Activated naive CD8-positive, alpha-beta T cell treated with anti-CD3 and anti-CD28 coated beads, Interleukin-2, amount 50 U/mL, for 24 hours (primary cell): ENCODE data around the gene LCMT2.

ENCODE experiments used
- ATAC-seq: fragments of 150-1000 bp; cut with Tn5 transposase; one replicate; pipeline ENCODE4 v1.10.0; 2021
- DNase-seq: peaks from one replicate; pipeline ENCODE4 v3.0.0; 2021
- H3K27ac Mint-ChIP-seq: one replicate; pipeline ENCODE4 v1.8.0; 2021; ENCODE audit warnings: mild to moderate bottlenecking, mixed read lengths
- H3K27me3 Mint-ChIP-seq: one replicate; pipeline ENCODE4 v1.8.0; 2021; ENCODE audit warnings: mixed read lengths
- H3K36me3 Mint-ChIP-seq: one replicate; pipeline ENCODE4 v1.8.0; 2021; ENCODE audit warnings: low read depth, mixed read lengths
- H3K4me1 Mint-ChIP-seq: one replicate; pipeline ENCODE4 v1.8.0; 2021; ENCODE audit warnings: mixed read lengths
- H3K4me3 Mint-ChIP-seq: one replicate; pipeline ENCODE4 v1.8.0; 2021; ENCODE audit warnings: mild to moderate bottlenecking, moderate library complexity, mixed read lengths
- H3K9me3 Mint-ChIP-seq: one replicate; pipeline ENCODE4 v1.8.0; 2021; ENCODE audit warnings: mixed read lengths

LCMT2 gene

DNA sequence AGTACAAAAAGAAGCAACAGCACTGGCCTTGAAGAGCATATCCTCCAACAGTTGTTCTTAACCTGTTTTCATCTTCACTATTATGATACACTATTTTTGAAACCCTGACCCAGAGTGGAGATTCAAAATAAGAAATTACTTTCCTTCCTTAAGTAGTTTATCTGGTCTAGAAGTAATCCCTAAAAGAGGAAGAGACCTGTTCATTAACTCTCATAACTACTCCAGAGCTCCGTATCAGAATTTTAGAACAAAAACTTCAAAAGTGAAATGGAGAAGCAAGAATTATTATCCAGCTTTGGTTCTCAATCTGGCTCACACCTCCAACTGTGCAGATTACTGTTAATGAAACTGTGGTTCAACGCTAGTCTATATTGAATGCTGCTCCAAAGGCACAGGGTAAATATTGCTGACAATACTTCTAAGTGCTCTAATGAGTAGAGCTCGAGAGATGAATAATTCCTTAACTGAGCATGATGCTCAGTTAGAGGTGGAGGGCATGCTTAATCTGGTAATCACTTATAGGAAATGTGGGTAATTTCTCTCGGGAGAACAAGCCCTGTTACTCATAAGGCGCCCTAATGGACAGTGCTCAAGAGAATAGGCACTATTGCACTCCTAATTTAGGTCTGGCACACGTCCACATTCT is 5.2 kb downstream of the LCMT2 start:
- H3K36me3 Mint-ChIP-seq, result peaks cover 24% of the 10 kb centered on the region
- ATAC-seq (no peak), DNase-seq (no peak)
- peaks cover 20% of the 10 kb centered on the region for H3K4me1 Mint-ChIP-seq
- no peaks in the 10 kb centered on the region for H3K9me3 Mint-ChIP-seq
- H3K27ac Mint-ChIP-seq, result no peak overlapping the region
- H3K4me3 Mint-ChIP-seq, result no peak overlapping the region
- H3K27me3 Mint-ChIP-seq, result no peaks in the 10 kb centered on the region

DNA sequence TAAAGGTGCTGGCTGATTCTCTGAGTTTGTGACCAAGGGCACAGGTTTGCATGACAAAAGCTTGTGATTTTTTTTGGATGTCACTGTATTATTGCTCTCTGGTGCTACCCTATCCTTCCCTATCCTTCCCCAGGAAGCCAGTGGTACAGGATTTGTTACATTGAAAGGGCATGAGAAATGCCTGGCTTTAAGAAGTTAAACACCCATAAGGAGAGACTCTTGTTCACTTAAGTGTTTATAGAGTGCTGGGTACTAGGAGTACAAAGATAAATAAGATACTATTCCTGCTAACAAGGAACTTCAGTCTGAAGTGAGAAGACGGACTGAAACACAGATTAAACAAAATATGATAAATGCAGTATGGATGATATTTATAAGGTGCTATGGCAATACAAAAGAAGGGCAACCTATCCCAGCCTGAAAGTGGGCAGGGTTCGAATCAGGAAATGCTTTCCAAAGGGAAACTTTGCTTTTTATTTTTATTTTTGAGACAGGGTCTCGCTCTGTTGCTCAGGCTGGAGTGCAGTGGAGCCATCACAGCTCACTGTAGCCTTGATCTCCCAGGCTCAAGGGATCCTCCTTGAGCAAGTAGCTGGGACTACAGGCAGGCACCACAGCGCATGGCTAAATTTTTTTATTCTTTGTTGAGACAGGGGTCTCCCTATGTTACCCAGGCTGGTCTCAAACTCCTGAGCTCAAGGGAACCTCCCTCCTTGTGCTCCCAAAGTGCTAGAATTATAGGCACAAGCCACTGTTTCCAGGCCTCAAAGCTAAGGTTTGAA is 11.2 kb downstream of the LCMT2 start:
- DNase-seq (no peak), ATAC-seq (no peak)
- Mint-ChIP-seq H3K4me1 (no peaks in the 10 kb centered on the region), H3K36me3 (no peaks in the 10 kb centered on the region), H3K27ac (no peak overlapping the region), H3K4me3 (no peak overlapping the region), H3K27me3 (peaks cover 6% of the 10 kb centered on the region), H3K9me3 (no peaks in the 10 kb centered on the region)

DNA sequence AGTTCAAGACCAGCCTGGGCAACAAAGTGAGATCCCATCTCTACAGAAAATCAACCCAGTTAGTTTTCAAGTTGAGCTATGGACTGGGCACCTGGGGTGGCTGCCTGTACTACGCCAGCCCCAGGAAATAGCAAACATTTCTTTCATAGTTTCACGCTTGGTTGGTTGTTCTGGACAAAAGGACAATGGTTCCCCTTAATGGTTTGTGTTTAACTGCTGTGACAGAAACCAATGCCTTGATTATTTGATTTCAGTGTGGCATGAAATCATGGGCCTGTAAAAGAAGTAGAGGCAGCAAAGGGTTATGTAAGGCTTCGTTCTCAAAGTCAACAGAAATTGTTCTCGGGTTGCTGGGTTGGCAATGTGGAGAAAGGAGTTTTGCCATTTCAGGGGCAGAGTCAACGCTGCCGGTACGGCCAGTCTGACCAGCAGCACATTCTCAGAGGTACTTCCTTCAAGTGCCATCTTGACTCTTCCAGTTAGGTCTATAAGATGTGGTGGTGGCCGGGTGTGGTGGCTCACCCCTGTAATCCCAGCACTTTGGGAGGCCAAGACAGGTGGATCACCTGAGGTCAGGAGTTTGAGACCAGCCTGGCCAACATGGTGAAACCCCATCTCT is 12.7 kb downstream of the LCMT2 start:
- no peaks in the 10 kb centered on the region for H3K36me3 Mint-ChIP-seq
- DNase-seq (no peak), ATAC-seq (no peak)
- peaks cover 11% of the 10 kb centered on the region for H3K27me3 Mint-ChIP-seq
- no peak overlapping the region for H3K27ac Mint-ChIP-seq
- no peaks in the 10 kb centered on the region for H3K9me3 Mint-ChIP-seq
- no peaks in the 10 kb centered on the region for H3K4me1 Mint-ChIP-seq
- H3K4me3 Mint-ChIP-seq, result no peak overlapping the region

DNA sequence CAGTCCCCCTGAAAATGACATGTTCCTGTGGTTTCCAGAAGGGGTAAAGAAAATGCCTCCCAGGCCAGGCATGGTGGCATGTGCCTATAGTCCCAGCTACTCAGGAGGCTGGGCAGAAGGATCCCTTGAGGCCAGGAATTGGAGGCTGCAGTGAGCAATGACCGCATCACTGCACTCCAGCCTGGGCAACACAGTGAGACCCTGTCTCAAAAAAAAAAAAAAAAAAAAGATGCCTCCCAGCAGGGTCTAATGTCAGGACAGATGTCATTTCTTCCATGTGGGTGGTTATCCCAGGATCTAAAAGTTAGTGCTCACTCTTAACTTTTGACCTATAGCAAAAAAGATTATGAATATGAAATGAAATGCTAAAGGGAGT is 13.4 kb downstream of the LCMT2 start:
- Mint-ChIP-seq H3K9me3 (no peaks in the 10 kb centered on the region), H3K36me3 (no peaks in the 10 kb centered on the region), H3K4me1 (no peaks in the 10 kb centered on the region), H3K4me3 (no peak overlapping the region), H3K27me3 (peaks cover 12% of the 10 kb centered on the region), H3K27ac (no peak overlapping the region)
- DNase-seq, result no peak
- ATAC-seq, result no peak

GRCh38 chr15:43316016-43316970 is 14.1 kb downstream of the LCMT2 start:
- no peak overlapping the region for H3K4me3 Mint-ChIP-seq
- DNase-seq, result no peak
- H3K27me3 Mint-ChIP-seq, result peaks cover 17% of the 10 kb centered on the region
- no peaks in the 10 kb centered on the region for H3K4me1 Mint-ChIP-seq
- H3K9me3 Mint-ChIP-seq, result no peaks in the 10 kb centered on the region
- H3K36me3 Mint-ChIP-seq, result no peaks in the 10 kb centered on the region
- no peak for ATAC-seq
- no peak overlapping the region for H3K27ac Mint-ChIP-seq

GRCh38 chr15:43314171-43314570 is 16.2 kb downstream of the LCMT2 start:
- no peaks in the 10 kb centered on the region for H3K9me3 Mint-ChIP-seq
- DNase-seq (no peak), ATAC-seq (no peak)
- no peaks in the 10 kb centered on the region for H3K4me1 Mint-ChIP-seq
- peaks cover 27% of the 10 kb centered on the region for H3K27me3 Mint-ChIP-seq
- H3K36me3 Mint-ChIP-seq, result no peaks in the 10 kb centered on the region
- H3K27ac Mint-ChIP-seq, result no peak overlapping the region
- H3K4me3 Mint-ChIP-seq, result no peak overlapping the region

- Mint-ChIP-seq H3K9me3 (no peaks in the 10 kb centered on the region), H3K4me3 (no peak overlapping the region), H3K36me3 (no peaks in the 10 kb centered on the region), H3K27me3 (peaks cover 32% of the 10 kb centered on the region), H3K4me1 (no peaks in the 10 kb centered on the region), H3K27ac (no peak overlapping the region)
- ATAC-seq (no peak), DNase-seq (no peak)
Measured at GRCh38 chr15:43312378-43312777, 18.0 kb downstream of the LCMT2 start.

- no peak within 1 kb of the TSS for H3K27ac Mint-ChIP-seq
- ATAC-seq, result no peak
- no peaks in the 10 kb centered on the region for H3K36me3 Mint-ChIP-seq
- no peak for DNase-seq
- H3K4me3 Mint-ChIP-seq, result no peak within 1 kb of the TSS
- H3K4me1 Mint-ChIP-seq, result no peaks in the 10 kb centered on the region
- H3K9me3 Mint-ChIP-seq, result no peaks in the 10 kb centered on the region
- peaks cover 21% of the 10 kb centered on the region for H3K27me3 Mint-ChIP-seq
Measured at GRCh38 chr15:43302205-43302817, 28.1 kb downstream of the LCMT2 start, which contains the start of gene TGM7. TSS of gene TGM7 (minus strand) at chr15:43302255.

DNA sequence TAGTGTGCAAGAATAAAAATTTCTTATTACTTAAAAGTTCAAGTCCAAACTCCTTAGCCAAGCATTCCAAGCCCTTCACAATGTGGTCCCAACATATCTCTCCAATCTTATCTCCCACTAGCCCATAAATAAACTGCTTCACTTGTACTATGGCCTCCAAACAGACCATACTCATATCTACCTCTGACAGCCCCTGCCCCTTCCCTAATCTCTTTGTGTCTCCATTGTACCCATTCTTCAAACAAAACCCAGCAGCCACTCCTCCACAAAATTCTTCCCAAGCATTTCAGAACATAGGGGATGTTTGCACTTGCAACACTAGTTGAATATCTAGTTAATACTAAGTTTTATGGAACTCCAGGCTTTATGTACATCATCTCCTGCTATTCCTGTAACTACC is 30.5 kb downstream of the LCMT2 start:
- Mint-ChIP-seq H3K27ac (no peak overlapping the region), H3K36me3 (no peaks in the 10 kb centered on the region), H3K4me3 (no peak overlapping the region), H3K27me3 (peaks cover 22% of the 10 kb centered on the region), H3K4me1 (no peaks in the 10 kb centered on the region), H3K9me3 (no peaks in the 10 kb centered on the region)
- no peak for DNase-seq
- no peak for ATAC-seq

- Mint-ChIP-seq H3K27ac (no peak overlapping the region), H3K4me1 (no peaks in the 10 kb centered on the region), H3K36me3 (no peaks in the 10 kb centered on the region), H3K27me3 (peaks cover 26% of the 10 kb centered on the region), H3K9me3 (no peaks in the 10 kb centered on the region), H3K4me3 (no peak overlapping the region)
- DNase-seq (no peak), ATAC-seq (no peak)
Measured at GRCh38 chr15:43299411-43299810, 31.0 kb downstream of the LCMT2 start.

DNA sequence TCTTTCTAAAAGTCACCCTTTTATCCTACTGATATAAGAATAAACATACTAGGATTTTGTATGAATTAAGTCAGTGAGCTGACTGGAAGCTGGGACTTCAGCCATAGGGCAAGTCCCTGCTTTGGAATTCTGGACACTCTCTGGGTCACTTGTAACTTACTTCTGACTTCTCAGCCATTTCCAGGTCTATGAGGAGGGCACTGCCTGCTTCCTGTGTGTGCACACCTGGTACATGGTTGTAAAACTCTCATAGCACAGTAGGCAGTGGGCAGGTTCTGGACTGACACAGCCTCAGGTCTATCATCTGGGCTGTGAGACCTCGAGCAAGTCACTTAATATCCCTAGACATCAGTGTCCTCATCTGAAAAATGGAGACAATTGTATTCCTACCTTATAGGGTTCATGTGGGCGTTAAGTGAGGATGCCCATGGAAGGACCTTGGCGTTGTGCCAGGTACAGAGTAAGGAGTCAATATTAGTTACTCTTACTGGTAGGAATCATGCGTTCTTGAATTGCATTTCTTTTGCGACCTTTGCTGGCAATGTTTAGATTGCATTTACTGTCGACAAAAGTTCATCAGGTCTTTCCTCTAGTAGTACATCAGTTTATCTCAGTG is 36.2 kb downstream of the LCMT2 start:
- no peak for ATAC-seq

DNA sequence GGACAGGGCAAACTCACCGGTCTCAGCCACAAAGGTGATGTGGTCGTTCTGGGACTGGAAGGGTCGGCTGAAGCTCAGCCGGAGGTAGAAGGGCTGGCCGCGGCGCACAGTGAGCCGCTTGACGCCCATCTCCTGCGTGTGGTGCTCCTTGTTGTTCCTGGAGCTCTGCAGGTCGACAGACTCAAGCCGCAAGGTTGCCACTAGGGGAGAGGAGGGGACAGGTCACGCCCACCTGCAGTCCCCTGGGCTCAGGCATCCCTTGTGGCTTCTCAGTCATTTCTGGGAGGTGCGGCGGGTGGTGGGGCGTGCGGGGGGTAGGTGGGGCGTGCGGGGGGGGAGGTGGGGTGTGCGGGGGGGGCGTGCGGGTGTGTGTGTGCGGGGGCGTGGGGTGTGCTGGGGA is 36.9 kb downstream of the LCMT2 start:
- Mint-ChIP-seq H3K4me3 (no peak overlapping the region), H3K27me3 (peaks cover 32% of the 10 kb centered on the region), H3K4me1 (peaks cover 1% of the 10 kb centered on the region), H3K27ac (no peak overlapping the region), H3K36me3 (no peaks in the 10 kb centered on the region), H3K9me3 (no peaks in the 10 kb centered on the region)
- ATAC-seq (peak; percentile 57), DNase-seq (no peak)

More for the DNA sequence above, 36.2 kb downstream of the LCMT2 start:
- Mint-ChIP-seq H3K27ac (no peak overlapping the region), H3K4me1 (peaks cover 1% of the 10 kb centered on the region), H3K36me3 (no peaks in the 10 kb centered on the region), H3K4me3 (no peak overlapping the region), H3K9me3 (no peaks in the 10 kb centered on the region), H3K27me3 (peaks cover 32% of the 10 kb centered on the region)
- no peak for DNase-seq

- H3K9me3 Mint-ChIP-seq, result no peaks in the 10 kb centered on the region
- no peak overlapping the region for H3K27ac Mint-ChIP-seq
- H3K27me3 Mint-ChIP-seq, result peaks cover 35% of the 10 kb centered on the region
- peaks cover 1% of the 10 kb centered on the region for H3K4me1 Mint-ChIP-seq
- no peak for ATAC-seq
- no peak for DNase-seq
- no peaks in the 10 kb centered on the region for H3K36me3 Mint-ChIP-seq
- H3K4me3 Mint-ChIP-seq, result no peak overlapping the region
Measured at GRCh38 chr15:43292375-43293078, 37.8 kb downstream of the LCMT2 start.
